Stomach (tissue), 9 donors: ENCODE data around the gene RRP1. TPM values are rescaled to one million over a fixed set of nuclear protein-coding genes. Genes with fewer than 3 reads are reported as not detected.

Experiments
- DNase-seq, 2 donors: peaks; one replicate each; pipeline versions ENCODE4 v3.0.0 to v3.0.0-alpha.2; 2013 to 2019
- H3K27ac ChIP-seq, 5 donors: fragments of 200-600 bp in 4 of 5; sonication (generic) in 4 of 5; one replicate each; pipeline ENCODE4 v1.5.1; 2013 to 2019; ENCODE audit warnings: mild to moderate bottlenecking in 1 of 5, moderate library complexity in 1 of 5
- H3K27me3 ChIP-seq, 3 donors: fragments of 200-600 bp; sonication (generic); one replicate each; pipeline ENCODE4 v1.5.1; 2017 to 2019; ENCODE audit warnings: mixed run types in 1 of 3
- H3K36me3 ChIP-seq, 4 donors: fragments of 200-600 bp; sonication (generic); 1 replicate in 3 of 4; 2 replicates in 1 of 4; pipeline ENCODE4 v1.5.1; 2016 to 2019
- H3K4me1 ChIP-seq, 4 donors: fragments of 200-600 bp; sonication (generic); one replicate each; pipeline ENCODE4 v1.5.1; 2016 to 2019
- H3K4me3 ChIP-seq, 4 donors: fragments of 200-600 bp; sonication (generic) in 3 of 4; one replicate each; pipeline ENCODE4 v1.5.1; 2016 to 2019; ENCODE audit warnings: mild to moderate bottlenecking in 1 of 4
- H3K9me3 ChIP-seq, 4 donors: fragments of 200-600 bp; sonication (generic); one replicate each; pipeline ENCODE4 v1.5.1; 2016 to 2019
- EP300 ChIP-seq: sonication (generic); formaldehyde crosslinking; IDR thresholded peaks from one replicate; pipeline ENCODE4 v1.6.1; 2017; ENCODE audit warnings: antibody characterized with exemption
- POLR2A ChIP-seq, 4 donors: fragments of 450-650 bp; IDR thresholded peaks; one replicate each; pipeline ENCODE4 v1.6.1; 2016; ENCODE audit warnings: antibody characterized with exemption in 4 of 4, control low read depth in 2 of 4, mild to moderate bottlenecking in 1 of 4, moderate library complexity in 1 of 4
- POLR2AphosphoS5 ChIP-seq, 3 donors: sonication (generic); formaldehyde crosslinking; IDR thresholded peaks; one replicate each; pipeline ENCODE4 v1.6.1; 2016; ENCODE audit warnings: antibody characterized with exemption in 3 of 3
- WGBS, 5 donors: extraction: QIAGEN DNeasy Blood & Tissue Kit in 3 of 5; methylation state at CpG; one replicate each; pipeline versions ENCODE4 v1.1.5 to v1.1.7; 2013 to 2018; 5-methylcytosine and 5-hydroxymethylcytosine counted together
- intact Hi-C: fragments of 100-400 bp; cut with DNase I; formaldehyde crosslinking; loops from one replicate; pipeline ENCODE4 v1.15.1; 2023; ENCODE audit warnings: low total_unique reads
- polyA plus RNA-seq, 3 donors: library from polyadenylated mRNA; stranded (reverse); fragments of 200-250 nt; gene quantifications; one replicate each; pipeline ENCODE4 v1.2.3, GENCODE V29; 2013
- total RNA-seq, 5 donors: library from RNA; depleted of rRNA; stranded (reverse); fragments of >200 nt; gene quantifications; one replicate each; pipeline versions ENCODE4 v1.1.0 to v1.2.3, GENCODE V29; 2014 to 2016
- TF ChIP-seq, protein P1 (sequence below), 7 experiments: fragments of 450-650 bp in 4 of 7; fragments of 200-600 bp in 3 of 7; sonication (generic) in 3 of 7; IDR thresholded peaks; one replicate each; pipeline ENCODE4 v1.5.1; 2016 to 2019; ENCODE audit warnings: antibody characterized with exemption in 7 of 7, control low read depth in 2 of 7, mild to moderate bottlenecking in 1 of 7
- donor health status: healthy with polysubstance abuse.
- donor health status: Bipolar disorder and iron deficiency.
- donor health status: healthy.

The RRP1 gene
- total and polyA plus RNA-seq, 8 donors: 10.6 to 25.6 (median 16.4) TPM

DNA sequence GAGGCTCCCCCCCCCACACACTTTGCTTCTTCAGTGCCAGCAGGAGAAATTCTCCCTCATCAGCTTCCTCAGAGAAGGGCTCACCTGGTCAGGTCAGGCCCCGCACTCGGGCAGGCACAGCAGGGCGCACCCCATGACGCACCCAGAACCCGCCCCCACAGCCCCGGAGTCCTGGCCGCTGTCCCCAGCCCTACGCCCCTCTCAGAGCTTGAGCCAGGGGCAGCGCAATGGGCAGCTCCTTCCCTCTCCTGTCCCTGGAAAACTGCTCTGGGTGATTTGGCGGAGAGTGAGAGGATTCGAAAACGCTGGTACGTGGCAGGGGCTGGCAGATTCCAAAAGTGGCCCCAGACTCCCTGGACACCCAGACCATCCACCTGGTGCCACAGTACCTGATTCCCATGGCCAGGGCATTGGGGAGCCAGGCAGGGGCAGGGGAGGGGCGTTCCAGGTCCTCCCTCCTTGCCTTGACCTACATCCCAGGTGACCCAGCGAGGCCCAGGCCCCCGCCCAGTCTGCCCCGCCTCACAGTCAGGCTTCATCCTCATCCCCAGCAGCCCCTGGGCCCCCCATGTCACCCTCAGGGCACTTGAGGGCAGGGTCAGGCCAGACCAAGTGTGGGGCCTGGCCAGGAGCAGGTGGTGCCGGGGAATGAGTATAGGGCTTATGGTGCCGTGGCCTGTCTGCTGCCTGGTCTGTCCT is 23.7 kb downstream of the RRP1 start:
- intact Hi-C loops: no loop called here
- peaks cover 0 to 11% (median 0%) of the 10 kb centered on the region in 4 donors for H3K36me3 ChIP-seq
- no peak for DNase-seq
- no peak overlapping the region for H3K4me3 ChIP-seq
- peaks cover 24 to 47% (median 42%) of the 10 kb centered on the region in 4 donors for H3K4me1 ChIP-seq
- TF ChIP-seq POLR2AphosphoS5 (IDR thresholded peaks at IDR 0.05) (no peak), EP300 (no peak), POLR2A (IDR thresholded peaks at IDR 0.05) (no peak)
- TF ChIP-seq, protein P1, sequence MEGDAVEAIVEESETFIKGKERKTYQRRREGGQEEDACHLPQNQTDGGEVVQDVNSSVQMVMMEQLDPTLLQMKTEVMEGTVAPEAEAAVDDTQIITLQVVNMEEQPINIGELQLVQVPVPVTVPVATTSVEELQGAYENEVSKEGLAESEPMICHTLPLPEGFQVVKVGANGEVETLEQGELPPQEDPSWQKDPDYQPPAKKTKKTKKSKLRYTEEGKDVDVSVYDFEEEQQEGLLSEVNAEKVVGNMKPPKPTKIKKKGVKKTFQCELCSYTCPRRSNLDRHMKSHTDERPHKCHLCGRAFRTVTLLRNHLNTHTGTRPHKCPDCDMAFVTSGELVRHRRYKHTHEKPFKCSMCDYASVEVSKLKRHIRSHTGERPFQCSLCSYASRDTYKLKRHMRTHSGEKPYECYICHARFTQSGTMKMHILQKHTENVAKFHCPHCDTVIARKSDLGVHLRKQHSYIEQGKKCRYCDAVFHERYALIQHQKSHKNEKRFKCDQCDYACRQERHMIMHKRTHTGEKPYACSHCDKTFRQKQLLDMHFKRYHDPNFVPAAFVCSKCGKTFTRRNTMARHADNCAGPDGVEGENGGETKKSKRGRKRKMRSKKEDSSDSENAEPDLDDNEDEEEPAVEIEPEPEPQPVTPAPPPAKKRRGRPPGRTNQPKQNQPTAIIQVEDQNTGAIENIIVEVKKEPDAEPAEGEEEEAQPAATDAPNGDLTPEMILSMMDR (IDR thresholded peaks at IDR 0.05): no peak
- peak overlapping the region in 1 of 5 donors; percentile 48 for H3K27ac ChIP-seq
- peaks cover 0 to 4% (median 0%) of the 10 kb centered on the region in 3 donors for H3K27me3 ChIP-seq
- H3K9me3 ChIP-seq: no peaks in the 10 kb centered on the region
- WGBS, 5 donors: 84 to 91% (median 88%) methylated on average over 10 to 19 of the region's 19 CpGs

DNA sequence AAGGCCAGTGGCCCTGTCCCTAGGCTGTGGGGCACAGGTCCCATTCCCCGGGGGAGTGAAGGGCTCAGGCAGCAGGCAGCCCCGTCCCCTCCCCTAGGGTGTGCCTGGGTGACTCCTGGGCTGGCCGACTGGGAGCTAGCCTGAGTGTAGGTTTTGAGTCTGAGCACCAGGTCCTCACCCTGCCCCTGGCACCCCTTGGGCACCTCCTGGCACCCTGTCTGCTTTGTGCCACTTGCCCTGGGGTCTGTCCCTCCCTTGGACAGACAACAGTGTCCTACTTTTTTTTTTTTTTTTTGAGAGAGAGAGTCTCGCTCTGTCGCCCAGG is 24.2 kb downstream of the RRP1 start:
- DNase-seq: peak in 1 of 2 donors; percentile 37
- TF ChIP-seq, protein P1 (IDR thresholded peaks at IDR 0.05): no peak
- TF ChIP-seq POLR2A (IDR thresholded peaks at IDR 0.05) (no peak), POLR2AphosphoS5 (IDR thresholded peaks at IDR 0.05) (no peak), EP300 (no peak)
- intact Hi-C loops: no loop called here
- Histone ChIP-seq H3K27ac (peak overlapping the region in 1 of 5 donors; percentile 35), H3K27me3 (peaks cover 0 to 4% (median 0%) of the 10 kb centered on the region in 3 donors), H3K9me3 (peaks cover 0 to 2% (median 2%) of the 10 kb centered on the region in 4 donors), H3K4me3 (no peak overlapping the region), H3K4me1 (peaks cover 24 to 47% (median 42%) of the 10 kb centered on the region in 4 donors), H3K36me3 (peaks cover 0 to 6% (median 0%) of the 10 kb centered on the region in 4 donors)
- 77 to 87% (median 84%) methylated on average over 4 to 5 of the region's 5 CpGs for WGBS, 5 donors

DNA sequence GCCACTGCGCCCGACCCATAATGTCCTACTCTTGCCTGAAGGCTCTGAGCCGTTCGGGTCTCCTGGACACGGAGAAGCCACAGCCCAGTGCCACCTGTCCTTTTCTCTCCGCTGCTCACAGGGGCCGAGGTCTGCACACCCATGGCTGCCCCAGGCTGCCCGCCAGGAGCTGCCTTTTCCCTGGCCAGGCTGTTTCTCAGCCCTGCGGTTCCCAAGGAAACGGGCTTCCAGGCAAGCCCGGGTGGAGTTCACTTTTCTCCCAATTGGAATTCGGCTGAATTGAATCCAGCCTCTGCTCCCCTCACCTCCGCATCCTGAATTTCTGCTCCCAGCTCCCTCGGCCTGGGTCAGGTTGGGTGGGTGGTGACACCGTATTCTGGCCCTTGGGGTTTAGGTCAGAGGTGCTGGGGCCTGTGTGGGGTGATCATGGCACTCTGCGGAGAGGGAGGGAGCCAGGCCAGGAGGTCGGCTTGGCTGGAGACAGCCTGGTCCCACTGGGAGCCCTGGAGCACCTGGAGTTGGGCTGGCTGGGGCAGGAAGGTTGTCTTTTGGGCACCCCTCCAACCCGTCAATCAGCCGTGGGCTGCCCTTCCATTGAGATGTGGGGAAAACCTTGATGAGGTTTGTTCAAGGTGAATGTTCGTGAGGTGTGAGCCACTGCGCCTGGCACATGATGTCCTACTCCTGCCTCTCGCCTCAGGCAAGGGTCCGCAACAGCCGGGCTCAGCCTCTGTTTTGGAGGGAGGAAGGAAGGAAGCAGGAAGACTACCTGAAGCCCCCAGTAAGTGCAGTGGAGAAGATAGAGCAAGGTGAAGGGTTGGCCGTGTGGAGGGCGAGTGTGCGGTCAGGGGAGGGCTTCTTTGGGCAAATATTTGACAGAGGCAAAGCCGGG is 25.1 kb downstream of the RRP1 start:
- Histone ChIP-seq H3K27me3 (peaks cover 0 to 4% (median 0%) of the 10 kb centered on the region in 3 donors), H3K36me3 (no peaks in the 10 kb centered on the region), H3K27ac (peak overlapping the region in 3 of 5 donors; percentile 15 to 66 (median 58)), H3K9me3 (peaks cover 3 to 8% (median 5%) of the 10 kb centered on the region in 4 donors), H3K4me1 (peaks cover 24 to 47% (median 42%) of the 10 kb centered on the region in 4 donors), H3K4me3 (no peak overlapping the region)
- DNase-seq: peak in 1 of 2 donors; percentile 75
- WGBS, 5 donors: 31 to 61% (median 49%) methylated on average over 27 to 28 of the region's 28 CpGs
- no peak for TF ChIP-seq POLR2AphosphoS5 (IDR thresholded peaks at IDR 0.05)
- no peak for TF ChIP-seq EP300
- no peak for TF ChIP-seq POLR2A (IDR thresholded peaks at IDR 0.05)
- TF ChIP-seq, protein P1 (IDR thresholded peaks at IDR 0.05): no peak
- intact Hi-C loops: no loop called here

DNA sequence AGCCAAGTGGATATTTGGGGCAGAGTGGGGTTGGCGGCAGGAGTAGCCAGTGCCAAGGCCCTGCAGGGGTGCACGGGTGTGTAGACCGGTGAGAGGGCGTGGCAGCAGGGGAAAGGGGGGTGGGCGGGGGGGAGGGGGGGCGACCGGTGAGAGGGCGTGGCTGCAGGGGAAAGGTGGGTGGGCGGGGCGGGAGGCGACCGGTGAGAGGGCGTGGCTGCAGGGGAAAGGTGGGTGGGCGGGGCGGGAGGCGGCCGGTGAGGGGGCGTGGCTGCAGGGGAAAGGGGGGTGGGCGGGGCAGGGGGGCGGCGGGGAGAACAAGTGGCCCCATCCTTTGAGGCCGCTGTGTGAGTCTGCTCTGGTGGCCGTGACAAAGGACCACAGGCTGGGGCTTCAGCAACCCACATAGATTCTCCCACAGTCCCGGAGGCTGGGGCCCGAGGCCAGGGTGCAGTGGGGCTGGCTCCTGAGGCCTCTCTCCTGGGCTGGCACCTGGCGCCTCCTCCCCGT is 25.8 kb downstream of the RRP1 start:
- intact Hi-C loops: no loop called here
- TF ChIP-seq POLR2AphosphoS5 (IDR thresholded peaks at IDR 0.05) (no peak), EP300 (no peak), POLR2A (IDR thresholded peaks at IDR 0.05) (no peak)
- TF ChIP-seq, protein P1 (IDR thresholded peaks at IDR 0.05): no peak
- H3K27ac ChIP-seq: peak overlapping the region in 3 of 5 donors; percentile 15 to 66 (median 58)
- no peak overlapping the region for H3K4me3 ChIP-seq
- H3K4me1 ChIP-seq: peaks cover 24 to 46% (median 42%) of the 10 kb centered on the region in 4 donors
- peak in 1 of 2 donors; percentile 72 for DNase-seq
- H3K36me3 ChIP-seq: no peaks in the 10 kb centered on the region
- peaks cover 3 to 8% (median 5%) of the 10 kb centered on the region in 4 donors for H3K9me3 ChIP-seq
- 17 to 49% (median 25%) methylated on average over 7 to 26 of the region's 27 CpGs for WGBS, 5 donors
- peaks cover 0 to 4% (median 0%) of the 10 kb centered on the region in 3 donors for H3K27me3 ChIP-seq
